GM12872 (cell line): ENCODE measurements around the gene COX6B2.

Experiments used
- CTCF ChIP-seq: IDR thresholded peaks from 3 replicates; pipeline ENCODE4 v1.5.1; 2011; ENCODE audit warnings: low read depth, mild to moderate bottlenecking, low read length, moderate library complexity; ENCODE audit not compliant: insufficient read depth

The COX6B2 gene

GRCh38 chr19:55384920-55385723 is 30.6 kb upstream of the COX6B2 start:
- TF ChIP-seq CTCF: no peak

- no peak for TF ChIP-seq CTCF
Observed at GRCh38 chr19:55384131-55384919, 29.8 kb upstream of the COX6B2 start, which contains the start of gene TMEM238. TMEM238 (minus strand) TSS chr19:55384292; CDS start chr19:55384259, 33 bp downstream.

GRCh38 chr19:55383279-55384130 is 29.0 kb upstream of the COX6B2 start:
- no peak for TF ChIP-seq CTCF

GRCh38 chr19:55382522-55383054 is 28.1 kb upstream of the COX6B2 start:
- no peak for TF ChIP-seq CTCF

GRCh38 chr19:55382013-55382412 is 27.5 kb upstream of the COX6B2 start:
- no peak for TF ChIP-seq CTCF

GRCh38 chr19:55379174-55379573 is 24.7 kb upstream of the COX6B2 start:
- TF ChIP-seq CTCF: no peak
